Measurements from ENCODE around the gene PLAU.
"Not testable (repeated sequence)": the region's sequence is repeated elsewhere in the genome, so short reads cannot be mapped to it uniquely, and the experiment has no call there.

The PLAU gene

GRCh38 chr10:73889014-73889413 lies 21.9 kb upstream of the PLAU start:
- Histone ChIP-seq H4K20me1 (ENCODE audit: control insufficient read depth, insufficient read depth, low read depth, low read length) (no peaks in the 10 kb centered on the region), H3K27me3 (ENCODE audit: control insufficient read depth, low read length) (peaks cover 4% of the 10 kb centered on the region; the same call in 1 of the 2 replicates), H3K4me3 (ENCODE audit: low read length) (no peak overlapping the region), H3K9me2 (replicated peaks; ENCODE audit: control insufficient read depth, low read length) (no peaks in the 10 kb centered on the region), H3K4me1 (ENCODE audit: control insufficient read depth, low read length) (peaks cover 3% of the 10 kb centered on the region; the same call in 1 of the 2 replicates), H3K36me3 (ENCODE audit: control insufficient read depth, low read length) (no peaks in the 10 kb centered on the region), H3K4me2 (ENCODE audit: low read length) (no peak overlapping the region), H3K27ac (ENCODE audit: low read depth, low read length) (no peak overlapping the region), H3K79me2 (ENCODE audit: control insufficient read depth, low read length) (no peaks in the 10 kb centered on the region), H3F3A (ENCODE audit: control insufficient read depth, insufficient read depth) (0 out of 2 replicates have a peak, but pooled peaks cover 2% of the 10 kb centered on the region), H3K9me3 (ENCODE audit: control insufficient read depth, insufficient read depth, low read length) (no peaks in the 10 kb centered on the region)
- no peak for TF ChIP-seq CTCF (IDR thresholded peaks at IDR 0.05; ENCODE audit: low read depth, low read length, poor library complexity, severe bottlenecking)
- no peak for TF ChIP-seq EZH2phosphoT487 (IDR thresholded peaks at IDR 0.05; ENCODE audit: borderline replicate concordance, low read length)

- H3F3A ChIP-seq (ENCODE audit: control insufficient read depth, insufficient read depth); H3K4me2 ChIP-seq (ENCODE audit: low read length); H4K20me1 ChIP-seq (ENCODE audit: control insufficient read depth, insufficient read depth, low read depth, low read length); H3K27ac ChIP-seq (ENCODE audit: low read depth, low read length); H3K79me2 ChIP-seq (ENCODE audit: control insufficient read depth, low read length); H3K9me2 ChIP-seq (replicated peaks; ENCODE audit: control insufficient read depth, low read length); H3K9me3 ChIP-seq (ENCODE audit: control insufficient read depth, insufficient read depth, low read length); H3K4me3 ChIP-seq (ENCODE audit: low read length); H3K27me3 ChIP-seq (ENCODE audit: control insufficient read depth, low read length); H3K4me1 ChIP-seq (ENCODE audit: control insufficient read depth, low read length); H3K36me3 ChIP-seq (ENCODE audit: control insufficient read depth, low read length): not testable (repeated sequence)
Measured at GRCh38 chr10:73889416-73889815, 21.5 kb upstream of the PLAU start.

GRCh38 chr10:73890261-73890660 lies 20.7 kb upstream of the PLAU start:
- Histone ChIP-seq H3K9me2 (replicated peaks; ENCODE audit: control insufficient read depth, low read length) (no peaks in the 10 kb centered on the region), H3K27ac (ENCODE audit: low read depth, low read length) (no peak overlapping the region), H3K4me1 (ENCODE audit: control insufficient read depth, low read length) (peaks cover 3% of the 10 kb centered on the region; the same call in 1 of the 2 replicates), H3K9me3 (ENCODE audit: control insufficient read depth, insufficient read depth, low read length) (no peaks in the 10 kb centered on the region), H3K79me2 (ENCODE audit: control insufficient read depth, low read length) (no peaks in the 10 kb centered on the region), H4K20me1 (ENCODE audit: control insufficient read depth, insufficient read depth, low read depth, low read length) (no peaks in the 10 kb centered on the region), H3K27me3 (ENCODE audit: control insufficient read depth, low read length) (peaks cover 4% of the 10 kb centered on the region; the same call in 1 of the 2 replicates), H3F3A (ENCODE audit: control insufficient read depth, insufficient read depth) (0 out of 2 replicates have a peak, but pooled peaks cover 2% of the 10 kb centered on the region), H3K36me3 (ENCODE audit: control insufficient read depth, low read length) (no peaks in the 10 kb centered on the region), H3K4me3 (ENCODE audit: low read length) (no peak overlapping the region), H3K4me2 (ENCODE audit: low read length) (no peak overlapping the region)
- TF ChIP-seq CTCF (IDR thresholded peaks at IDR 0.05; ENCODE audit: low read depth, low read length, poor library complexity, severe bottlenecking) (no peak), EZH2phosphoT487 (IDR thresholded peaks at IDR 0.05; ENCODE audit: borderline replicate concordance, low read length) (no peak)

- not testable (repeated sequence) for H3K9me2 ChIP-seq (replicated peaks; ENCODE audit: control insufficient read depth, low read length); H3K27ac ChIP-seq (ENCODE audit: low read depth, low read length); H3K36me3 ChIP-seq (ENCODE audit: control insufficient read depth, low read length); H3K79me2 ChIP-seq (ENCODE audit: control insufficient read depth, low read length); H3K4me1 ChIP-seq (ENCODE audit: control insufficient read depth, low read length); H3K27me3 ChIP-seq (ENCODE audit: control insufficient read depth, low read length); H3F3A ChIP-seq (ENCODE audit: control insufficient read depth, insufficient read depth); H3K9me3 ChIP-seq (ENCODE audit: control insufficient read depth, insufficient read depth, low read length); H3K4me2 ChIP-seq (ENCODE audit: low read length); H4K20me1 ChIP-seq (ENCODE audit: control insufficient read depth, insufficient read depth, low read depth, low read length); H3K4me3 ChIP-seq (ENCODE audit: low read length)
Measured at GRCh38 chr10:73890830-73891229, 20.1 kb upstream of the PLAU start.

Data from DOHH2 (cell line).